Mesangial cell (primary cell): ENCODE measurements around the gene SPINT3. TPM values are rescaled to one million over a fixed set of nuclear protein-coding genes. Genes with fewer than 3 reads are reported as not detected.

Experiments used
- total RNA-seq: library from RNA; depleted of rRNA; stranded (reverse); fragments of >200 nt; gene quantifications from 2 replicates; pipeline ENCODE4 v1.2.3, GENCODE V29; 2015

Gene SPINT3, protein sequence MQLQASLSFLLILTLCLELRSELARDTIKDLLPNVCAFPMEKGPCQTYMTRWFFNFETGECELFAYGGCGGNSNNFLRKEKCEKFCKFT
- total RNA-seq, result not detected in 2 replicates

DNA sequence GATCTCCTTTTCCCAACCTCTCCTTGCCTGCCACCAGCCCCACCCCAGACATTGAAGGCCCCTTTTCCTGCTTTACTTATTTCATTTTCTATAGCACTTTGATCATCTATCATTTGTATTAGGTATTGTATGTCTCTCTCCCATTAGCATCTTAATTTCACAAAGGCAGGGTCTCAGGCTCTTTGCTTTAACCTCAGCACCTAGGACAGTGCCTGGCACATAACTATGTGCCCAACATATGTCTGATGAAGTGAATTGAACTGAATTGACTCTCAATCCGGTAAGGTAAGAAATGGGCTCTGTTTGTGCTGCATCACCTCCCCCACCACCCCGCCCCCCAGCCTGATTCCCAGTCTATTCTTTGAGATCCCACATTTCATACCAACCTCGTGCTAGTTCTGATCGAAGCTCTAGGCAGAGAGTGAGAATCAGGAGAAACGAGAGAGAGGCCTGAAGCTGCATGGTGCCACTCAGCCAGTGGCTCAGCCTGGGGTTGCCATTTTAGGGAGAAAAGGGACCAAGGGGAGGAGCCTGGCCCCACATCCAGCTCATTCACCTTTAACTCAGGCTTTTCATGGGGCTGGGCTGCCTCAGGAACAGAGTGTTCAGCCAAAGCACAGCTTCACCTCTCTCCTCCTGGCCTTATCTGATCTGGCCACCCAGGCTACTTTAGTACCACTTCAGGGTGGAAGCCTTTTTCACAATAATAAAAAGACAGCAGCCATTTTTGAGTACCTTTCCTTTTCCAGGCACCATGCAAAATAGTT, at the start of gene SPINT3:
TSS of gene SPINT3 (minus strand) at position 476 of the 767 bp plus-strand sequence. CDS start at position 462, 14 bp downstream.

DNA sequence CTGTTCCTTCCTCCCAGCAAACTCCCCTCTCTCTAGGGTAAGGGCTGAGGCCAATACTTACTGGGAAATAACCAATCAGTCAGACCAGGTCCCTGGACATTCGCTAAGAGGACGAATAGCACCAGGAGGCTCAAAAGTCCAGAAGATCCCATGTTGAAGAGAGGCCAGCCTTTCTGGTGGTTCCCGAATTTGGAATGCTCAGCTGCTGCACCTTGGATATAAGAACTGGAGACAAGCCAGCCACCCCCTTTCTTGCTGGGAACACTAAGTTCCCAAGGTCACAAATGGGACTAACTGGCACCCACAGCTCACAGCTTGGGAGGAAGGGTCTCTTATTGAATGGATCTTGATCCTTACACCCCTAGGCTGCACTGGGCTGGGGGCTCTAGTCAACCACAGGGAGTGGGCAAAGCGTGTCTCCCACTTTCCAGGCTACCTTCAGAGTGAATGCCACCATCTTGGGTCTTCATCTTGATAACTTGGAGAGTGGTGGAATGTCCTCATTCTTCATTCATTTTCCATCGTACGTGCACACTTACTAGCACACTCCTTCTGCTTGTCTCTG, 31.9 kb upstream of the SPINT3 start, which contains the start of gene EPPIN:
TSS of gene EPPIN (minus strand) at position 196 of the 565 bp plus-strand sequence. CDS start at position 152, 44 bp downstream.

DNA sequence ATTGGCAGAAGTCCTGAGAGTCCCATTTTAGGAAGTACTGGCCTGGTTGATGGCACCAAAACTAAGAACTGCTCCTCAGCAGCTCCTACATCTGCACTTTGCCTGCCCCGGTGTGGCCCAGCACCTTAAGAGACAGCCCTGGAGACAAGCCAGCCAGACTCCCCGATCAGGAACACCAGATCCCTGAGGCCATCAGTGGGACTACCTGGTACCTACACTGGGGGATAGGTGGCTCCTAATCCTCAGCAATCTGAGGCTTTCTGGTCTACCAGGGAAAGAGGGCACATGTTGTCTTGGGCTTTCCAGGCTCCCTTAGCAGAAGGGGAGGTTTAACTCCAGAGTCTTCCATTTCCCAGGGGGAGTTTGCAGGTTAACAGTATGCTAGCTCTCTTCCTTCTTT, 24.0 kb upstream of the SPINT3 start, which contains the start of gene WFDC6:
TSS of gene WFDC6 (minus strand) at position 101 of the 400 bp plus-strand sequence. CDS start at position 26, 75 bp downstream.

DNA sequence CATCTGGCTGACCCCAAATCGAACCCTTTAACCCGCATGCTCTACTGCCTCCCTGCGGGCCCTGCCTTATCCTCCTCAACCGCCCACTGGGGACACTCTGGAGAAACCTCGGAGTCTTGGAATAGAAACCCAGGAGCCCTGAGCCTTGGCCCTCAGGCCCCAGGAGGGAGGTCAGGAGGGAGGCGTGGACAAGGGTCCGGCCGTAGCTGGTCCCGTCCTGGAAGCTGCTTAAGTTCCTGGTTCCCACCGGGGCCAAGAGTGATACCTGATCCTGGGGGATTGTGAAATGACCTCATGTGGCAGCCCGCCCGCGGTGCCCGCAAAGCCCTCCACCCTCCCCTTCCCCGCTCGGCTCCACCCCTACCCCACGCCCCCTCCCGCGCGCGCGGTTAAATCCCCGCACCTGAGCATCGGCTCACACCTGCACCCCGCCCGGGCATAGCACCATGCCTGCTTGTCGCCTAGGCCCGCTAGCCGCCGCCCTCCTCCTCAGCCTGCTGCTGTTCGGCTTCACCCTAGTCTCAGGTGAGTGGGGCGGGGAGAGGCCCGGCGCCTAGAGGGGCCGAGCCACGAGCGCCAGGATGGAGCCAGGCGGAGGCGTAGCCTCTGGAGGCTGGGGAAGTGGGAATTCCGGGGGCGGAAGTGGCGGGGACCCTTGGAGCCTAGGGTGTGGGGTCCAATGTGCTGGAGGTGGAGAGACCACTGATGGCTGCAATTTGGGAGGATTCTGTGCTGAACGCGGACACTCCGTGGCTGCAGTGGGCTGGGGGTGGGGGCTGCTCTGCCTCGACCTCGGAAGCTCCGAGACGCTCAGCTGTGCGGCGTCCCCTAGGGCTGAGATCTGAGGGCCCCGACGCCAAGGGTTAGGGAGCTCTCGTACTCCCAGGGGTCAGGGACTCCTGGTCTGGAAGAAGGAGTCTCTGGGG, 45.8 kb downstream of the SPINT3 start, which contains the start of gene WFDC2:
TSS of gene WFDC2 (plus strand) at position 418 of the 926 bp plus-strand sequence. CDS start at position 447, 29 bp downstream.

Other genes with a start within 250 kb of the SPINT3 start
- gene RBPJL, start 208.8 kb downstream of the SPINT3 start, total RNA-seq, result not detected in 2 replicates
- not detected in 2 replicates for gene MATN4, start 207.3 kb downstream of the SPINT3 start, total RNA-seq
- 92.6 and 201 TPM in 2 replicates for gene SDC4, start 167.2 kb downstream of the SPINT3 start, total RNA-seq
- gene SYS1, start 152.5 kb downstream of the SPINT3 start, total RNA-seq, result 53.3 and 63.6 TPM in 2 replicates
- gene TP53TG5, start 137.3 kb downstream of the SPINT3 start, total RNA-seq, result not detected in 2 replicates
- gene DBNDD2, start 107.3 kb downstream of the SPINT3 start, total RNA-seq, result 36.2 and 36.6 TPM in 2 replicates
- 81.5 and 125 TPM in 2 replicates for gene PIGT, start 99.5 kb downstream of the SPINT3 start, total RNA-seq
- 0.98 and 9.8 TPM in 2 replicates for gene WFDC2, start 45.9 kb downstream of the SPINT3 start, total RNA-seq
- not detected in 2 replicates for gene WFDC6, start 23.9 kb upstream of the SPINT3 start, total RNA-seq
- not detected in 2 replicates for gene EPPIN, start 31.8 kb upstream of the SPINT3 start, total RNA-seq
- gene WFDC8, start 63.7 kb upstream of the SPINT3 start, total RNA-seq, result not detected in 2 replicates
- not detected in 2 replicates for gene WFDC10A, start 114.1 kb upstream of the SPINT3 start, total RNA-seq
- not detected in 2 replicates for gene WFDC9, start 115.7 kb upstream of the SPINT3 start, total RNA-seq
- not detected in 2 replicates for gene WFDC11, start 154.6 kb upstream of the SPINT3 start, total RNA-seq
- not detected in 2 replicates for gene WFDC13, start 186.4 kb upstream of the SPINT3 start, total RNA-seq
- gene WFDC10B, start 189.4 kb upstream of the SPINT3 start, total RNA-seq, result not detected in 2 replicates
- not detected in 2 replicates for gene SPINT4, start 206.7 kb upstream of the SPINT3 start, total RNA-seq